GM19351 (cell line): ENCODE data around the gene NOXA1.
"Not testable (repeated sequence)": the region's sequence is repeated elsewhere in the genome, so short reads cannot be mapped to it uniquely, and the experiment has no call there.

Experiments
- ATAC-seq: cut with Tn5 transposase; IDR thresholded peaks from one replicate; pipeline ENCODE4 v1.9.1; 2021; ENCODE audit warnings: mild to moderate bottlenecking, moderate library complexity; ENCODE audit not compliant: unreplicated experiment

Gene NOXA1

DNA sequence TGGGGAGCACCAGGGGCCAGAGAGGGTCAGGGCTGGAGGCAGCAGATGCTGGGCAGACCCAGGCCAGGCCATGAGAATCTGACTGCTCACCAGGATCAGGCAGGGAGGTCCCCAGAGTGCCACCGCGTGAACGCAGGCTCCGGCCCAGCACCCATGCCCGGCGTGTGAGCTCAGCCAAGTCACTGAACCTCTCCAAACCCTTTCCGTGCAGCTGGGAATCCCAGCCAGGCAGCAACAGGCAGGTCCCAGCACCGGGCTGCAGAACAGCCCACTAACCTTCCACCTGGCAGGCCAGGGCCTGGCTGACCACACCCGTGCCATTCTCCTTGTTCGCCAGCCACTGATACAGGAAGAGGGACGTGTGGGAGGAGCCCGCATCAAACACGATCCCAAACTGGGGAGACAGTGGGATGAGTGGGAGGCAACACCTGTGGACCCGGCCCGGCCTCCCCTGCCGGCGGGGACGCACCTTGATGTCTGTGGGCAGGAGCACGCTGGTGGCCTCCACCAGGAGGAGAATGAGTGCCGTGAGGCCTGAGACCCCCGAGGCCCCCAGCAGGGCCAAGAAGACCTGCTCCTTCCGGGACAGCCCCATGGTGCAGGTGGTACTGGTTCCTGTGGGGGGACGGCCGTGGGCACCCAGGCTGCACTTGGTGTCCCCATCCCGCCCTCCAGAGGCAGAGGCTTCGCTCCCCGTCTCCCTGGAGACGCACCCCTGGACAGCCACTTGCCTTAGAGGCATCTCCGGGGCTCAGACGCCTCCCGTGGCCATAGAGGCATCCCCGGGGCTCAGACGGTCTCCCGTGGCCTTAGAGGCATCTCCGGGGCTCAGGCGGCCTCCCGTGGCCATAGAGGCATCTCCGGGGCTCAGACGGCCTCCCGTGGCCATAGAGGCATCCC lies 14.7 kb downstream of the NOXA1 start:
- no peak for ATAC-seq

DNA sequence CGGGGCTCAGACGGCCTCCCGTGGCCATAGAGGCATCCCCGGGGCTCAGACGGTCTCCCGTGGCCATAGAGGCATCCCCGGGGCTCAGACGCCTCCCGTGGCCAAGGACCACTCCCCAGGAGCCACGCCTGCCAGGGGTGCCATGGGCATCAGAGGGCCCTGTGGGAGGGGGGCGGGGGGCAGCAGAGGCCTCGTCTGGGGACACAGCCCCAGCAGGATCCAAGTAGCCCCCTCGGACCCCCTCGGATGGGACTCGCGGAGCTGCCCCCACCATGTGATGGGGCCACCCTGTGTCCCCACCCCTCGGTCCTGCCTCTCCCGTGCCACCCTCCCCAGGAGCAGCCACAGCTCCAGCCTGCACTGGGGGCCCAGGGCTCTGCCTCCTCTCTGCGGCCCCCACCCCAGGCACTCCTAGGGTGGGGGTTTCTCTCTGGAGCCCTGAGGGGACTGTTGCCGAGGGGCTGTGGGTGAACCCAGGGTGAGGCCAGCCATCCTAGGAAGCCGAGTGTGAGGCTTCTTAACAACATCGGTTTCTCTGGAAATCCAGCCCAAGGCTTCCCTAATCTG lies 15.5 kb downstream of the NOXA1 start:
- no peak for ATAC-seq

DNA sequence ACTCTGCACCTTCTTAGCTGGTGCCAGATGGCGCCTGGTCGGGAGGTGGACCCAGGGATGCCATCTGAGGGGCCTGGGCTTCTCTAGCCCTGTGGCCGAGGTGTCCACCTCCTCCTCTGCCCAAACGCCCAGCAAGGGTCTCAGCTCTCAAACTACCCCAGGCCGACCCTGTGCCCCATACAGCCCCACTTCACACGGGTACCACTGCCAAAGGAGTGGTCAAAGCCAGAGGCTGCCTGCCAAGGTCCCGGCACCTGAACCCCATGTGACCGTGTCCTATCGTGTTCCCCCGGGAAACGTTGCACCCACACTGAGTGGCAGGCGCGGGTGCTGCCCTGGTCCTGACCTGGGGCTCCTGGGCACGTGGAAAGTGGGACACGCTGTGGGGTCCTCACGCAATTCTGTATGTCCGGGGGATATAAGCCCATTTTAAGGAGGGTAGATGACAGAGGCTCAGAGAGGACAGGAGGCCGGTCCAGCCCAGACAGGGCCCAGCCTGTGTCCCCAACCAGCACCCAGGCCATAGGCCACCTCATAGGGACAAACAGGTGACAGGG lies 16.0 kb downstream of the NOXA1 start:
- no peak for ATAC-seq

DNA sequence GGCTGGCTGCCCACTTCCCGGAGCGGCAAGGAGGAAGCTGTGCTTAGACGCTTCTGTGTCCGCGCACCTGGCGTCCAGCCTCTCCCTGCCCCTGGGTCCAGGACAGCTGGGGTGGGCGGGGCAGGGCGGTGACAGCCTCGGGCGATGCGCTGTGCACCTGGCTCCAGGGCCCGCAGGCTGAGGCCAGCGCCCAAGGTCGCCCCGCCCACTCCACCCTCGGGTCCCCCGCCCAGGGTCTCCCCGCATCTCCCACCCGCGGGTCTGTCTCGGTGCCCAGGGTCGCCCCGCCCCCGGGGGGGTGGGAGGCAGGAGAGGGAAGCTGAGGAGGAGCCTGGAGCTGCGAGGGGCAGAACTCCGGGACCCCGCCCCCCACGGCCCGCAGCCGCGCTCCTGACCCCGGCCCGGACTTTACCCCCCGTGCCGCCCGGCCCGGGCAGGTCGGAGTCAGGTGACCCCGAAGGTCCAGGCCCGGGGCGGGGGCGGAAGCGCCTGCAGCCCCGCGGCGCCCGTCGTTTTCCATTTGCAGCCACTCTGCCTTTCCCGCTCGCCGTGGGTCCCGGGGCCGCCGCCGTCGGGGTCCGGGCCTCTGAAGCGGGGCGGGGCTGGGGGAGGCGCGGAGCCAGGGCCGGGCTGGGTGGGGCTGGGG lies 18.2 kb downstream of the NOXA1 start, which contains the start of gene ENTPD8:
ENTPD8 (minus strand) TSS at position 69 of the 646 bp plus-strand sequence. CDS start 3,072 bp downstream, outside the sequence.
- no peak for ATAC-seq

DNA sequence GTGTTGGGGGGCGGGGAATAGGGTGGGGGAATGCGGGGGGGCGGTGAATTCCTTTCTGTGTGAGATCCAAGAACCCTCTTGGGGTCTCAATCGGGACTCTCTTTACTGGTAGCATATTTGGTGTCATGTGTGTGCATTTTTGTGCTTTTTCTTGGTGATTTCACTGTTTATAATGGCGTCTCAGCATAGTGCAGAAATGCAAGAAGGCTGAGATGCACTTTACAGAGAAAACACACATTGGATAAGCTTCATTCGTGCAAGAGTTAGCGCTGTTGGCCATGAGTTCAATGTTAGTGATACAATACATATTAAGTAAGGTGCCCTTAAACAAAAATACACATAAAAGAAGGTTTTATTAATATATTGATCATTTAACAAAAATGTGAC lies 18.7 kb downstream of the NOXA1 start:
- no peak for ATAC-seq

DNA sequence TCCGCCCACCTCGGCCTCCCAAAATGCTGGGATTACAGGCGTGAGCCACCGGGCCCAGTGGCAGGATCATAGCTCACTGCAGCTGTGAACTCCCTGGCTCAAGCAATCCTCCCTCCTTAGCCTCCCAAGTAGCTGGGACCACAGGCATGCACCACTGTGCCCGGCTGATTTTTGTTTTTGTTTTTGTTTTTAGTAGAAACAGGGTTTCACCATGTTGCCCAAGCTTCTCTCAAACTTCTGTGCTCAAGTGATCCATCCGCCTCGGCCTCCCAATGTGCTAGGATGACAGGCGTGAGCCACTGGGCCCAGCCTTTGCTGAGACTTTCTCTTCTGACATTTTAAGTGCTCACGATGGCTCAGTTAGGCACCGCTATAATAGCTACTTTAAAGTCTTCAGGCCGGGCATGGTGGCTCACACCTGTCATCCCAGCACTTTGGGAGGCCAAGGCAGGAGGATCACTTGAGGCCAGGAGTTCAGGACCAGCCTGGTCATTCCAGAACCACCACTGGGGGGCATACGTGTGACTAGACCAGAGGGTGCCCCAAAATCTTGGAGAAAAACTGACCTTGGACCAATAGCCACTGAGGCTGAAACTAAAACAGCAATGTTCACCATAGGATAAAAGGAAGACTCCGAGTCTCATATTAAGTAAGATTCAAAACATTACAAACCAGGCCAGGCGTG lies 21.1 kb downstream of the NOXA1 start:
- no peak for ATAC-seq

DNA sequence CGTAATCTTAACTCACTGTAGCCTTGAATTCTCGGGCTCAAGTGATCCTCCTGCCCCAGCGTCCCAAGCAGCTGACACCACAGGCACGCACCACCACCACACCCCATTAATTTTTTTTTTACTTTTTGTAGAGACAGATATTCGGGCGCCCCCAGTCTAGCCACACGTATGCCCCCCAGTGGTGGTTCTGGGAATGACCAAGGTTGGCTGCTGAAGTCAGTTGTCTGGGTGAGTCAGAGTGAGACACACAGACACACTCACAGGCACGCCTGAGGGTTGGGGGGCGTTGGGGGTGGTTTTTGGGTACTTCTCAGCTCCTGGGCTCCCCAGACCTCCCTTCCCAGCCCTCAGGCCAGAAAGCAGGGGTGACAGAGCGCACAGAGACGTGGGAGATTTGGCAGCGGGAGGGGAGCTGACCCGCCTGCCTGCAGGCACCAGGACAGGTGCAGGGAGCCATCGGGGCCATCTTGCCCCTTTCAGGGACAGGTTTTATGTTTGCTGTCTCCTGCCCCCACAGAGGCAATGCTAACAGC lies 22.1 kb downstream of the NOXA1 start:
- peak; percentile 66 for ATAC-seq

DNA sequence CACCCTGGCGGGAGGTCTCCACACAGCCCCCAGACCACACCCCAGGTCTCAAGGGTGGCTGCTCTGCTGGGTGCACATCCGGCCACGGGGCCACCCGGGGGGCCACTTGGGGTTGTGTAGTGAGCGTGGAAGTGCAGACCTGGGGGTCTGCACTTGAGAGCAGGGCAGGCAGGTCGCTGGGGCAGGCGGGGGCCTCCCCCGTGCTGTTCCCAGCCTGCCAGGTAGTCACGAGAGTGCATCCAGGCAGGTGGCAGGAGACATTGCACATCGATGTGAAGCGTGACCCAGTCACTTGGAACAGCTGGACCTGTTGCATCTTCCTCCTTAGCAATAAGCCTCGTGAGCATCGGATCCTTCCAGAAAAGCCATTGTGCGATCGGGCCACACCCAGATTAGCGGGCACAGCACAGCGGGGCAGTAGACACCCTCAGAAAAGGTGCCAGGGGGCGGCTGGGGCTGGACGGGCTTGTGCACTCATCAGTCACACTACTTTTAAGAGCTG lies 22.8 kb downstream of the NOXA1 start:
- ATAC-seq = no peak

DNA sequence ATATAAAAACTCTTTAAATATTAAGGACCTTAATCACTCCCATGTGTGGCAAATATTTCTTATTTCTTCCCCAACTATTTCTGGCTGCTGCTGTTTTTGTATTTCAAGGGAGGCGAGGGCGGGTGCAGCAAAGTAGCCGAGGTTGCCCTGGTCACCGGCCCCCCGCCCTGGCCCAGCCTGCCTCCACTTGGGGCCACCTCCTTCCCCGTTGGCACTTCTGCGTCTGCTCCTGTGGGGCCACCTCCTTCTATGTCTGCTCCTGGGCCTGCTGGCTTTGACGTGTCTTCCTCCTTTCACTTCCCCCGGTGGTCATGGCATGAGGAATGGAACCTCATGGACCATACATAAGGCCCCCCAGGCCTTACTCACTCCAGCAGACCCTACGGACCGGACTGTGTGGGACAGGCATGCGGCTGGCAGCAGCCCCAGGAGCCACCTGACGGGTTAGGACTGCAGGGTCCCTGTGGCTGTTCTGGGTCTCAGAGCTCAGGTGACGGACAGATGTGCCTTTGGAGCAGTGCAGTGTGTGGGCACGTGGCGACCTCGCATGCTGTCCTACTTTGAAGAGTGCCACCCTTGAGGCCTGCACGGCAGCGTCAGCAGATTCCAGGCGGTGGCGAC lies 23.8 kb downstream of the NOXA1 start:
- no peak for ATAC-seq

DNA sequence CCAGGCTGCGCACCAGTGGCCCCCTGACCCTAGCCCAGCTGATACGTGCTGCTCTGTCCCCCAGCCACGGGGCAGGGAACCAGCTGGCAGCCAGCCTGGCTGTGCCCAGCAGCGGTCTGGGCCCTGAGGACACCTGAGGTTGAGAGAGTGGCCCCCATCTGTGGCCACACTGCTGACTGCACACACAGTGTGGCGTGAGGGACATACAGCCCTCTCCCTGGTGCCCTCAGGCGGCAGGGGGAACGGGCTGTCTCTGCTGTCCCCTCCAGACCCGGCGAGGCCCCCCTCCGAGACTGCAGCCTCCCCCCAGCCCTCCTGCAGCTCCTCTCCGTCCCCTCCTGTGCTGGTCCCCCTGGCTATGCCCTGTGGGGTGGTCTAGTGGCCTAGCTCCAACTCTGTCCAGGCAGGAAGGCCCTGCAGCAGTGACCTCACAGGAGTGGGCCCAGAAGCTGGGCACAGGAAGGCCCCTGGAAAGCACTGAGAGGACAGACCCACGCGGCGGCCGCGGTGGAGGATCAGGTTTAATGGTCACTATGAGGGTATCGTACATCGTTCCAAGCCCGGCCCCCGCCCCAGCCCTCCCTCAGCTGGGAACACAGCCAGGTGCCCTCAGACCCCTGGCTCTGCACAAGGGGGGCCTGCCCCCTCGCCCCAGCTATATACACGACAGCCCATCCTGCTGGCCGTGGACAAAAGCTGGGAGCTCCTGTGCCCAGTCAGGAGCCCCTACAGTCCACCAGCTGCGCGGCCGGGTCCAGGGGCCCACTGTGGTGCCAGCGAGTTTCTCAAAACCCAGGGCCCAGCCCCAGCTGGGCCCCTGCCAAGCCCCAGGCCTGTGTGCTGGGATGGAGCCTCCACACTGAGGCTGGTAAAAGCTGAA lies 24.8 kb downstream of the NOXA1 start:
- no peak for ATAC-seq

DNA sequence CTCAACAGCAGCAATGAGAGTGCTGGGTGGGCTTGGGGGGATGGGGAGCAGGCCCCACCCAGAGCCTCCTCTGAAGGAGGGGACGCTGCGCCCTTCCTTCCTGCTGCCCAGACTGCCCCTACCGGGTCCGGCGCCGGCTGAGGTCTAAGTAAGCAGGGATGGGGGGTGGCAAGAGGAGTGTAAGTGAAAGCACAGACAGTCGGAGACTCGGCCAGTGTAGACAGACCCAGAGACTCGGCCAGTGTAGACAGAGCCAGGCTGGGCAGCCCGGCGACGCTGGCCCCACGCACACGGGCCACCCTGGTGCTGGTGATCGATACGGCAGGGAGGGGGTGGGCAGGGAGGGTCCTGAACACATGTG lies 25.4 kb downstream of the NOXA1 start:
- ATAC-seq = no peak

DNA sequence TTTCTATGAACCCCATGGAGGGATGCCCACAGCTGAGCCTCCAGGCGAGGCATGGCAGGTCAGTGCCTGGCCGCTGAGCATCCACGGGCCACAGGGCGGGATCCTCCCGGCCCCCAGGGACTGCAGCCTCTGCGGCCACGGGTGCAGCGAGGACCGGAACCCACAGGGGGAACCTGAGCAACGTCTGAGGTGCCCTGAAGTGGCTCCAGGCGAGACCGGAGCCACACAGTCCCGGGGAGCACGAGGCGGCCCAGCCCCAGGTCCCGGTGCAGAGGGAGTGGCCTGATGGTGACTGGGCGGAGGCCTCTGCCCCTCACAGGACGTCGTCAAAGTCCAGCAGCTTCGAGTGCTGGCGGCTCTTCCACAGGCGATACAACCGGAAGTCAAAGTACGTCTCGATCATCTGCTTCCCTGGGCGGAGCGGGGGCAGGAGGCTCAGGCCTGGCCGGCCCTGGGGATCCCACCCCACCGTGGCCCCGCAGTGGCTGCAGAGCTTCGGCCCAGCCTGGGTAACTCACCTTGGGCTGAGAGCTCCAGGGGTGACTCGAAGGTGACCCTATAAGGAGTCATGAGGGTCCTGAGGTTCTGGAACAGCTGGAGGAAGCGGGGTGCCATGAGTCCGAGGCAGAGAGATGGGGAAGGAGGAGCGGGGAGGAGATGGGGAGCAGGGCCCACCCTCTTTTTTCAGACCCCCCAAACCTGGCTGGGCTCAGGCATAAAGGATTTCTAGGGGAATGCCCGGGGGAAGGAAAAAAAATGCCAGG lies 26.1 kb downstream of the NOXA1 start:
- ATAC-seq = no peak

DNA sequence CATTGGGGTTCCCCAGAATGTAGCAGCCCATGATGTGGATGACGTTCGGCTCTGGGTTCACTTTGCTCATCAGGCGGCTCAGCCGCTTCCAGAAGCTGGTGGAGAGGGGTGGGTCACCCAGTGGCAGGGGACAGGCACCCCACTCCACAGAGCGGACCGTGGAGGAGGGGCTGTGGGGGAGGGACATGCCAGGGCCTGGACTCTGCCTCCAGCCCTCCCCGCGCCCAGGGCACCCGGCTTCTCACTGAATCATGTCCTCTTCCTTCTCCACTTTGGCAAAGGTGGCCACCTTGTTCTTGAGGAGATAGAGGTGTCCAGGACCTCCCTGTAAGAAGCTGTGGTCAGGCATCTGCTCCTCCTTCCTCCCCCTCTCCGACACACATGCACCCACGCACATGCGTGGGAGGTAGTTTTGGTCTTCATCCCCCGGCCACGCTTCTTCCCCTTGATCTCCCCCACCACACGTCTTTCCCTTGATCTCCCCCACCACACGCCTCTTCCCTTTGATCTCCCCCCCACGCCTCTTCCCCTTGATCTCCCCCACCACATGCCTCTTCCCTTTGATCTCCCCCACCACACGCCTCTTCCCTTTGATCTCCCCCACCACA lies 26.8 kb downstream of the NOXA1 start:
- no peak for ATAC-seq

DNA sequence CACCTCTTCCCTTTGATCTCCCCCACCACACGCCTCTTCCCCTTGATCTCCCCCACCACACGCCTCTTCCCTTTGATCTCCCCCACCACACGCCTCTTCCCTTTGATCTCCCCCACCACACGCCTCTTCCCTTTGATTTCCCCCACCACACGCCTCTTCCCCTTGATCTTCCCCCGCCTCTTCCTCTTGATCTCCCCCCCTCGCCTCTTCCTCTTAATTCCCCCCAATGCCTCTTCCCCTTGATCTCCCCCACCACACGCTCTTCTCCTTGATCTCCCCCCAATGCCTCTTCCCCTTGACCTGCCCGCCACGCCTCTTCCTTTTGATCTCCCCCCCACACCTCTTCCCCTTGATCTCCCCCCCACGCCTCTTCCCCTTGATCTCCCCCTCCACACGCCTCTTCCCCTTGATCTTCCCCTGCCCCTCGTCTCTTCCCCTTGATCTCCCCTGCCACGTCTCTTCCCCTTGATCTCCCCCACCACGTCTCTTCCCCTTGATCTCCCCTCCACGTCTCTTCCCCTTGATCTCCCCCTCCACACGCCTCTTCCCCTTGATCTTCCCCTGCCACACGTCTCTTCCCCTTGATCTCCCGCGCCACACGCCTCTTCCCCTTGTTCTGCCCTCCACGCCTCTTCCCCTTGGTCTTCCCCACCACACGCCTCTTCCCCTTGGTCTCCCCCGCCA lies 27.5 kb downstream of the NOXA1 start:
- not testable (repeated sequence) for ATAC-seq

DNA sequence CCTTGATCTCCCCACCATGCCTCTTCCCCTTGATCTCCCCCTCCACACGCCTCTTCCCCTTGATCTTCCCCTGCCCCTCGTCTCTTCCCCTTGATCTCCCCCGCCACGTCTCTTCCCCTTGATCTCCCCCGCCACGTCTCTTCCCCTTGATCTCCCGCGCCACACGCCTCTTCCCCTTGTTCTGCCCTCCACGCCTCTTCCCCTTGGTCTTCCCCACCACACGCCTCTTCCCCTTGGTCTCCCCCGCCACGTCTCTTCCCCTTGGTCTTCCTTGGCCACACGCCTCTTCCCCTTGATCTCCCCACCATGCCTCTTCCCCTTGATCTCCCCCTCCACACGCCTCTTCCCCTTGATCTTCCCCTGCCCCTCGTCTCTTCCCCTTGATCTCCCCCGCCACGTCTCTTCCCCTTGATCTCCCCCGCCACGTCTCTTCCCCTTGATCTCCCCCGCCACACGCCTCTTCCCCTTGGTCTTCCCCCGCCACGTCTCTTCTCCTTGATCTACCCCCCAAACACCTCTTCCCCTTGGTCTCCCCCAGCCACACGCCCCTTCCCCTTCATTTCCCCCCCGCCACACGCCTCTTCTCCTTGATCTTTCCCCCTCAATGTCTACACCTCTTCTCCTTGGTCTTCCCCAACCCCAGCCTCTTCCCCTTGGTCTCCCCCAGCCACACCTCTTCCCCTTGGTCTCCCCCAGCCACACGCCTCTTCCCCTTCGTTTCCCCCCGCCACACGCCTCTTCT lies 28.2 kb downstream of the NOXA1 start:
- not testable (repeated sequence) for ATAC-seq

DNA sequence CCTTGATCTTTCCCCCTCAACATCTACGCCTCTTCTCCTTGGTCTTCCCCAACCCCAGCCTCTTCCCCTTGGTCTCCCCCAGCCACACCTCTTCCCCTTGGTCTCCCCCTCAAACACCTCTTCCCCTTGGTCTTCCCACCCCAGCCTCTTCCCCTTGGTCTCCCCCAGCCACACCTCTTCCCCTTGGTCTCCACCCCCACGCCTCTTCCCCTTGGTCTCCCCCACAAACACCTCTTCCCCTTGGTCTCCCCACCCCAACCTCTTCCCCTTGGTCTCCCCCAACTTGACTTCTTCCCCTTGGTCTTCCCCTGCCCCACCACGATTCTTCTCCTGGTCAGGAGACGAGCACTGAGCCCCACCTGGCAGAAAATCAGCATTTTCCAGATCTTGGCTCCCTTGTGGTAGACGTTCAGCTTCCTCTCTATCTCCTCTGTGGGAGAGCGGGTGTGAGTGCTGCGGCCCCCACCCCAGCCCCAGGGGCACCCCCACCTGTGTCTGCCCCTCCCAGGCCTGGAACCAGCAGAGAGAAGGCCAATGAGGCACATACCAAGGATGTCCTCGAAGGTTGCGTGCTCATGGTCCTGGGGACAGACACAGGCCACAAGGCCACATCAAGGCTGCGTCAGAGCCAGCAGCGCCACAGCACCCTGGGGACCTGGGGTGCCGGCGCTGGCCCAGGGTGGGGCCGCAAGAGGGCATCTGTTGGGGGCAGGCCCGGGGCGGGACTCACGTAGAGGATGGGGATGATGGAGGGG lies 29.0 kb downstream of the NOXA1 start:
- no peak for ATAC-seq
